Progenitor cell of endocrine pancreas (in vitro differentiated cells): ENCODE results near the gene CUEDC1. TPM values are rescaled to one million over a fixed set of nuclear protein-coding genes. Genes with fewer than 3 reads are reported as not detected.

ENCODE experiments used
- DNase-seq: peaks from one replicate; pipeline ENCODE4 v3.0.0; 2021; ENCODE audit warnings: low spot score; ENCODE audit not compliant: unreplicated experiment
- H3K27ac Mint-ChIP-seq: 2 replicates; pipeline ENCODE4 v1.8.0; 2021; ENCODE audit warnings: mild to moderate bottlenecking, moderate library complexity, mixed read lengths
- H3K27me3 Mint-ChIP-seq: 2 replicates; pipeline ENCODE4 v1.8.0; 2021; ENCODE audit warnings: mixed read lengths
- H3K36me3 Mint-ChIP-seq: 2 replicates; pipeline ENCODE4 v1.8.0; 2022; ENCODE audit warnings: mixed read lengths; ENCODE audit not compliant: insufficient read depth
- H3K4me1 Mint-ChIP-seq: 2 replicates; pipeline ENCODE4 v1.8.0; 2021; ENCODE audit warnings: low read depth, mixed read lengths
- H3K4me3 Mint-ChIP-seq: 2 replicates; pipeline ENCODE4 v1.8.0; 2021; ENCODE audit warnings: low read depth, mild to moderate bottlenecking, moderate library complexity, mixed read lengths
- H3K9me3 Mint-ChIP-seq: 2 replicates; pipeline ENCODE4 v1.8.0; 2021; ENCODE audit warnings: low read depth, mixed read lengths
- total RNA-seq: library from RNA; stranded (reverse); gene quantifications from 2 replicates; pipeline ENCODE4 v1.2.1, GENCODE V29; 2021
- TF ChIP-seq, protein P1 (sequence below): fragments of 200-600 bp; sonication (generic); IDR thresholded peaks from one replicate; pipeline ENCODE4 v1.5.0; 2021; ENCODE audit warnings: antibody characterized with exemption, mild to moderate bottlenecking; ENCODE audit not compliant: unreplicated experiment

Gene CUEDC1
- total RNA-seq, 1 donor from 2014 or later, result 30.8 TPM

- peaks cover 37% of the 10 kb centered on the region for H3K27me3 Mint-ChIP-seq
Measured at GRCh38 chr17:57832314-57833178, 122.7 kb downstream of the CUEDC1 start.

GRCh38 chr17:57830880-57831279 lies 124.3 kb downstream of the CUEDC1 start:
- Mint-ChIP-seq H3K27ac (no peak overlapping the region), H3K4me1 (peaks cover 6% of the 10 kb centered on the region), H3K9me3 (no peaks in the 10 kb centered on the region), H3K36me3 (no peaks in the 10 kb centered on the region), H3K4me3 (no peak overlapping the region), H3K27me3 (peaks cover 37% of the 10 kb centered on the region)
- no peak for DNase-seq
- TF ChIP-seq, protein P1, sequence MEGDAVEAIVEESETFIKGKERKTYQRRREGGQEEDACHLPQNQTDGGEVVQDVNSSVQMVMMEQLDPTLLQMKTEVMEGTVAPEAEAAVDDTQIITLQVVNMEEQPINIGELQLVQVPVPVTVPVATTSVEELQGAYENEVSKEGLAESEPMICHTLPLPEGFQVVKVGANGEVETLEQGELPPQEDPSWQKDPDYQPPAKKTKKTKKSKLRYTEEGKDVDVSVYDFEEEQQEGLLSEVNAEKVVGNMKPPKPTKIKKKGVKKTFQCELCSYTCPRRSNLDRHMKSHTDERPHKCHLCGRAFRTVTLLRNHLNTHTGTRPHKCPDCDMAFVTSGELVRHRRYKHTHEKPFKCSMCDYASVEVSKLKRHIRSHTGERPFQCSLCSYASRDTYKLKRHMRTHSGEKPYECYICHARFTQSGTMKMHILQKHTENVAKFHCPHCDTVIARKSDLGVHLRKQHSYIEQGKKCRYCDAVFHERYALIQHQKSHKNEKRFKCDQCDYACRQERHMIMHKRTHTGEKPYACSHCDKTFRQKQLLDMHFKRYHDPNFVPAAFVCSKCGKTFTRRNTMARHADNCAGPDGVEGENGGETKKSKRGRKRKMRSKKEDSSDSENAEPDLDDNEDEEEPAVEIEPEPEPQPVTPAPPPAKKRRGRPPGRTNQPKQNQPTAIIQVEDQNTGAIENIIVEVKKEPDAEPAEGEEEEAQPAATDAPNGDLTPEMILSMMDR, result no peak

More at GRCh38 chr17:57832314-57833178, 122.7 kb downstream of the CUEDC1 start:
- no peaks in the 10 kb centered on the region for H3K9me3 Mint-ChIP-seq
- H3K27ac Mint-ChIP-seq, result no peak overlapping the region
- H3K36me3 Mint-ChIP-seq, result peaks cover 5% of the 10 kb centered on the region
- H3K4me3 Mint-ChIP-seq, result no peak overlapping the region
- TF ChIP-seq, protein P1, result no peak
- no peak for DNase-seq
- peaks cover 6% of the 10 kb centered on the region for H3K4me1 Mint-ChIP-seq

DNA sequence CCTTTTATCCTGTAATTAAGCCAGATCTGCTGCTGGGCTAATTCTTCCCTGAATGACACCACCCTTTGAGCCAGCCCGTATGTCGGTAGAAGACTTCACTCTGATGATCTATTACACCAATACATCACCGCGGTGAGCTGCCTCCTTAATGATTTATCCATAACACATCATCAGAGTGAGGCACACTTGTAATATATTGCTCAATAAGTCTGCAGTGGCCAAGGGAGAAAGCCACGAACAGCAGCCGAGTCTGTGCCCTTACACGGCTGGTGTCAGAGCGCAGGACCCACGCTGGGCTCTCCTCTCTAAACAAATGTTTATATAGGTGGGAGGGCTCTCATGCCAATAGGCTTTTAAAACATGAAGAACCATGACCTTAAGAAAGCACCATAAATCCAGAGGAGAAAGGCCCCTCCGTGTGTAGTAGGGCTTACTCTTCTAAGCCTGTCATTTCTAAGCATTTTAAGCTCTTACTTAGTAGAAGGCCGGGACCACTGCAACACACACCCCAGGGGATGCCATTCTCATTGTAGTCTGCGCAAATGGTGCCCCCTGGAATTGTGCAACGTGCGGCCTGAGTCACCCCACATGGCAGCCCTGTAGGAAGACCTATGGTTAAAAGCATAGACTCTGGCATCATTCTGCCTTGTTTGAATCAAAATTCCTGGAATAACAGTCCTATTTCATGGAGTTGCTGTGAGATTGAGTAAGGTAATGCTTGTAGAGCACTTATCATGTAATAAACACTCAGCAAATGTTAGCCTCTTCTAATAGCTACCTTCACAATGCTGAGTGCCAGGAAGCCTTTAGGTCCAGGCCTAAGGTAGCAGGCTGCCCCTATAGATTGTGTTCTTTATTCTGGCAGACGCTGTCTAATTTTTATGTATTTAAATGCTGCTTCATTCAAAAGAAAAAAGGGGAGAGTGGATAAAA lies 131.5 kb downstream of the CUEDC1 start:
- Mint-ChIP-seq H3K4me3 (no peak overlapping the region), H3K36me3 (no peaks in the 10 kb centered on the region), H3K27ac (no peak overlapping the region), H3K4me1 (no peaks in the 10 kb centered on the region), H3K9me3 (no peaks in the 10 kb centered on the region), H3K27me3 (peaks cover 18% of the 10 kb centered on the region)
- no peak for DNase-seq
- TF ChIP-seq, protein P1, result no peak

DNA sequence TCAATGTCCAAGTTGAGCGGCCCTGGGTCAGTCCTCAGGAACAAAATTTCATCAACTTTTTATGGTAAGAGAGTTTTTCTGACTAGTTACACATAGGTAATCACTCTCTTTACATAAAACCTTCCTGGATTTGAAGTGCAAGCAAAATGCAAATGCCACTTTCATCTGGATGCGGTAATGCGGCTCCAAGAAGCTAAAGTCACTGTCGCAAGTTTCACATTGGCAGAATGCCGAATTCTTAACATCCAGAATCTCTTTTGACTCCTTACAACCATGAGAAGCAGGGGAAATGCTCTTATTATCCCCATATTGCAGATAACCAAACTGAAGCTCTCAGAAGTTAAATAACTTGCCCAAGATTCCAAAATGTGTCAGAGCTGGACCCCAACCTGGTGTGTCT lies 135.3 kb downstream of the CUEDC1 start:
- TF ChIP-seq, protein P1, result no peak
- DNase-seq, result no peak
- H3K27me3 Mint-ChIP-seq, result peaks cover 30% of the 10 kb centered on the region
- H3K27ac Mint-ChIP-seq, result no peak overlapping the region
- no peaks in the 10 kb centered on the region for H3K9me3 Mint-ChIP-seq
- H3K36me3 Mint-ChIP-seq, result no peaks in the 10 kb centered on the region
- H3K4me1 Mint-ChIP-seq, result no peaks in the 10 kb centered on the region
- no peak overlapping the region for H3K4me3 Mint-ChIP-seq

- Mint-ChIP-seq H3K36me3 (no peaks in the 10 kb centered on the region), H3K9me3 (no peaks in the 10 kb centered on the region), H3K27me3 (peaks cover 34% of the 10 kb centered on the region), H3K4me1 (no peaks in the 10 kb centered on the region), H3K27ac (no peak overlapping the region), H3K4me3 (no peak overlapping the region)
- TF ChIP-seq, protein P1, result no peak
- no peak for DNase-seq
Measured at GRCh38 chr17:57819285-57819684, 135.9 kb downstream of the CUEDC1 start.
